HepG2 (cell line): ENCODE measurements around the gene SMAP1.

Experiments used
- NFATC3 ChIP-seq: sonication (generic); formaldehyde crosslinking; IDR thresholded peaks from 2 replicates; pipeline ENCODE4 v1.5.1; 2020; ENCODE audit warnings: mild to moderate bottlenecking, missing genetic modification reagents
- RNF2 ChIP-seq: fragments of 450-650 bp; conservative IDR thresholded peaks from 2 replicates; pipeline ENCODE4 v1.6.1; 2016; ENCODE audit warnings: low read depth
- USF2 ChIP-seq, 2 experiments: sonication (generic) in 1 of 2; formaldehyde crosslinking in 1 of 2; IDR thresholded peaks; 2 replicates each; pipeline versions ENCODE4 v1.5.1 to v1.6.1; 2011 to 2020; ENCODE audit warnings: borderline replicate concordance in 1 of 2, low read depth in 1 of 2, low read length in 1 of 2, mild to moderate bottlenecking in 1 of 2, missing genetic modification reagents in 1 of 2, moderate library complexity in 1 of 2
- ZNF263 ChIP-seq: sonication (generic); formaldehyde crosslinking; IDR thresholded peaks from 2 replicates; pipeline ENCODE4 v1.4.0; 2020; ENCODE audit warnings: missing genetic modification reagents
- ZNF431 ChIP-seq: sonication (generic); formaldehyde crosslinking; IDR thresholded peaks from 2 replicates; pipeline ENCODE4 v1.9.0; 2022; ENCODE audit warnings: missing genetic modification reagents, low read depth, mild to moderate bottlenecking, borderline replicate concordance
- ZNF616 ChIP-seq: sonication (generic); formaldehyde crosslinking; IDR thresholded peaks from 2 replicates; pipeline ENCODE4 v1.5.0; 2020; ENCODE audit warnings: low read depth, mild to moderate bottlenecking, missing genetic modification reagents
- ZNF674 ChIP-seq: sonication (generic); formaldehyde crosslinking; IDR thresholded peaks from 2 replicates; pipeline ENCODE4 v1.5.0; 2020; ENCODE audit warnings: low read depth, mild to moderate bottlenecking, missing genetic modification reagents
- ZSCAN12 ChIP-seq: sonication (generic); formaldehyde crosslinking; IDR thresholded peaks from 2 replicates; pipeline ENCODE4 v1.9.0; 2021; ENCODE audit warnings: mild to moderate bottlenecking, missing genetic modification reagents
- ZSCAN30 ChIP-seq: sonication (generic); formaldehyde crosslinking; IDR thresholded peaks from 2 replicates; pipeline ENCODE4 v1.5.0; 2020; ENCODE audit warnings: mild to moderate bottlenecking, missing genetic modification reagents
- TF ChIP-seq, protein P1 (sequence below): sonication (generic); formaldehyde crosslinking; IDR thresholded peaks from 2 replicates; pipeline ENCODE4 v1.5.0; 2020; ENCODE audit warnings: mild to moderate bottlenecking, missing genetic modification reagents, moderate library complexity
- TF ChIP-seq, protein P2 (sequence below): IDR thresholded peaks from 2 replicates; pipeline ENCODE4 v1.6.1; 2012; ENCODE audit warnings: inconsistent platforms

DNA sequence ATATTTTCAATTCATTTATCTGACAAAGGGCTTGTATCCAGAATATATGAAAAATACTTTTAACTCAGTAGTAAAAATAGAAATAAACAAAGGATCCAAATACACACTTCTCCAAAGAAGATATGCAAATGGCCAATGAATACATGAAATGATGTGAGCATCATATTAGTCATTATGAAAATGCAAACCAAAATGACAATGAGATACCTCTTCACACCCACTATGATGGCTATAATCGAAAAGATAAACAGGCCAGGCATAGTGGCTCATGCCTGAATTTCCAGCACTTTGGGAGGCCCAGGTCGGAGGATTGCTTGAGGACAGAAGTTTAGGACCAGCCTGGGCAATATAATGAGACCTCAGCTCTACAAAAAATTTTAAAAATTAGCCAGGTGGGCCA lies 33.8 kb upstream of the SMAP1 start:
- TF ChIP-seq, protein P1, sequence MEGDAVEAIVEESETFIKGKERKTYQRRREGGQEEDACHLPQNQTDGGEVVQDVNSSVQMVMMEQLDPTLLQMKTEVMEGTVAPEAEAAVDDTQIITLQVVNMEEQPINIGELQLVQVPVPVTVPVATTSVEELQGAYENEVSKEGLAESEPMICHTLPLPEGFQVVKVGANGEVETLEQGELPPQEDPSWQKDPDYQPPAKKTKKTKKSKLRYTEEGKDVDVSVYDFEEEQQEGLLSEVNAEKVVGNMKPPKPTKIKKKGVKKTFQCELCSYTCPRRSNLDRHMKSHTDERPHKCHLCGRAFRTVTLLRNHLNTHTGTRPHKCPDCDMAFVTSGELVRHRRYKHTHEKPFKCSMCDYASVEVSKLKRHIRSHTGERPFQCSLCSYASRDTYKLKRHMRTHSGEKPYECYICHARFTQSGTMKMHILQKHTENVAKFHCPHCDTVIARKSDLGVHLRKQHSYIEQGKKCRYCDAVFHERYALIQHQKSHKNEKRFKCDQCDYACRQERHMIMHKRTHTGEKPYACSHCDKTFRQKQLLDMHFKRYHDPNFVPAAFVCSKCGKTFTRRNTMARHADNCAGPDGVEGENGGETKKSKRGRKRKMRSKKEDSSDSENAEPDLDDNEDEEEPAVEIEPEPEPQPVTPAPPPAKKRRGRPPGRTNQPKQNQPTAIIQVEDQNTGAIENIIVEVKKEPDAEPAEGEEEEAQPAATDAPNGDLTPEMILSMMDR (CRISPR knock-in tag) = no peak
- TF ChIP-seq RNF2 (no peak), ZSCAN30 (CRISPR knock-in tag) (no peak), ZSCAN12 (CRISPR knock-in tag) (no peak), ZNF431 (CRISPR knock-in tag) (no peak), ZNF263 (CRISPR knock-in tag) (no peak), ZNF674 (CRISPR knock-in tag) (no peak), NFATC3 (CRISPR knock-in tag) (no peak), ZNF616 (CRISPR knock-in tag) (no peak), USF2 (IDR thresholded peaks at IDR 0.05; ENCODE audit: low read depth, low read length) (no peak), USF2 (CRISPR knock-in tag; IDR thresholded peaks at IDR 0.05; ENCODE audit: borderline replicate concordance) (no peak)
- TF ChIP-seq, protein P2, sequence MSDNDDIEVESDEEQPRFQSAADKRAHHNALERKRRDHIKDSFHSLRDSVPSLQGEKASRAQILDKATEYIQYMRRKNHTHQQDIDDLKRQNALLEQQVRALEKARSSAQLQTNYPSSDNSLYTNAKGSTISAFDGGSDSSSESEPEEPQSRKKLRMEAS = no peak
